ENCODE measurements around the gene SLC39A11. TPM values are rescaled to one million over a fixed set of nuclear protein-coding genes. Genes with fewer than 3 reads are reported as not detected.

Gene SLC39A11
- total and polyA plus RNA-seq, 2 of the 13 experiments (the other 11 are each of a cell fraction or from before 2014, with no cell fraction given), result 17.2 to 31.5 TPM

GRCh38 chr17:72684405-72685020 lies 408.0 kb downstream of the SLC39A11 start (continued):
- TF ChIP-seq ZFX (CRISPR knock-in tag; IDR thresholded peaks at IDR 0.05; ENCODE audit: low read depth) (0 out of 2 replicates have a peak, but pooled peaks have one; percentile 2), GLI4 (CRISPR knock-in tag; IDR thresholded peaks at IDR 0.05; ENCODE audit: borderline replicate concordance) (0 out of 2 replicates have a peak, but pooled peaks have one; percentile 55), NR2C2 (CRISPR knock-in tag; IDR thresholded peaks at IDR 0.05; ENCODE audit: borderline replicate concordance) (0 out of 2 replicates have a peak, but pooled peaks have one; percentile 7), PCBP2 (optimal IDR thresholded peaks at IDR 0.05; ENCODE audit: low read depth, low read length, poor library complexity, severe bottlenecking) (no peak), ZBTB34 (CRISPR knock-in tag; IDR thresholded peaks at IDR 0.05) (0 out of 2 replicates have a peak, but pooled peaks have one; percentile 6), HBP1 (CRISPR knock-in tag; IDR thresholded peaks at IDR 0.05; ENCODE audit: low read depth) (no peak), RAD51 (IDR thresholded peaks at IDR 0.05; ENCODE audit: borderline replicate concordance) (no peak), SMARCC2 (IDR thresholded peaks at IDR 0.05) (no peak), MYNN (CRISPR knock-in tag; IDR thresholded peaks at IDR 0.05; ENCODE audit: low read depth) (peak; percentile 13; the same call in 1 of the 2 replicates), GPN1 (CRISPR knock-in tag; IDR thresholded peaks at IDR 0.05; ENCODE audit: borderline replicate concordance) (no peak), EZH2 (conservative IDR thresholded peaks at IDR 0.05; ENCODE audit: low read depth, low read length) (no peak), ZNF687 (CRISPR knock-in tag; IDR thresholded peaks at IDR 0.05) (peak; percentile 30; the same call in 1 of the 2 replicates), ZNF574 (CRISPR knock-in tag; IDR thresholded peaks at IDR 0.05) (no peak)
- TF ChIP-seq, protein P1, sequence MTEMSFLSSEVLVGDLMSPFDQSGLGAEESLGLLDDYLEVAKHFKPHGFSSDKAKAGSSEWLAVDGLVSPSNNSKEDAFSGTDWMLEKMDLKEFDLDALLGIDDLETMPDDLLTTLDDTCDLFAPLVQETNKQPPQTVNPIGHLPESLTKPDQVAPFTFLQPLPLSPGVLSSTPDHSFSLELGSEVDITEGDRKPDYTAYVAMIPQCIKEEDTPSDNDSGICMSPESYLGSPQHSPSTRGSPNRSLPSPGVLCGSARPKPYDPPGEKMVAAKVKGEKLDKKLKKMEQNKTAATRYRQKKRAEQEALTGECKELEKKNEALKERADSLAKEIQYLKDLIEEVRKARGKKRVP (CRISPR knock-in tag; IDR thresholded peaks at IDR 0.05), result 0 out of 4 replicates have a peak, but pooled peaks of 1 of the 2 experiments have one; percentile 7
- TF ChIP-seq, protein P2, sequence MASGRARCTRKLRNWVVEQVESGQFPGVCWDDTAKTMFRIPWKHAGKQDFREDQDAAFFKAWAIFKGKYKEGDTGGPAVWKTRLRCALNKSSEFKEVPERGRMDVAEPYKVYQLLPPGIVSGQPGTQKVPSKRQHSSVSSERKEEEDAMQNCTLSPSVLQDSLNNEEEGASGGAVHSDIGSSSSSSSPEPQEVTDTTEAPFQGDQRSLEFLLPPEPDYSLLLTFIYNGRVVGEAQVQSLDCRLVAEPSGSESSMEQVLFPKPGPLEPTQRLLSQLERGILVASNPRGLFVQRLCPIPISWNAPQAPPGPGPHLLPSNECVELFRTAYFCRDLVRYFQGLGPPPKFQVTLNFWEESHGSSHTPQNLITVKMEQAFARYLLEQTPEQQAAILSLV (CRISPR knock-in tag; IDR thresholded peaks at IDR 0.05; ENCODE audit: borderline replicate concordance), result peak; percentile 63; the same call in 1 of the 2 replicates

Data from HepG2 (cell line).